IPS-20b (cell line): ENCODE results near the gene GDF10.

ENCODE experiments used
- H3K27ac ChIP-seq: one replicate; pipeline ENCODE4 v1.5.1; 2013; ENCODE audit warnings: low read length
- H3K27me3 ChIP-seq: 2 replicates; pipeline ENCODE4 v1.6.1; 2013; ENCODE audit warnings: mild to moderate bottlenecking, low read length, inconsistent platforms; ENCODE audit not compliant: insufficient read depth
- H3K36me3 ChIP-seq: 2 replicates; pipeline ENCODE4 v1.6.1; 2013; ENCODE audit warnings: low read depth, mild to moderate bottlenecking, inconsistent platforms, low read length, moderate library complexity; ENCODE audit not compliant: insufficient read depth
- H3K4me1 ChIP-seq: 2 replicates; pipeline ENCODE4 v1.6.1; 2013; ENCODE audit warnings: mild to moderate bottlenecking, control low read depth, inconsistent platforms, low read length, moderate library complexity; ENCODE audit not compliant: insufficient read depth
- H3K4me3 ChIP-seq: 2 replicates; pipeline ENCODE4 v1.5.1; 2013; ENCODE audit warnings: mild to moderate bottlenecking, low read length, inconsistent platforms
- H3K9ac ChIP-seq: 2 replicates; pipeline ENCODE4 v1.6.1; 2013; ENCODE audit warnings: low read depth, mild to moderate bottlenecking, inconsistent platforms, low read length, moderate library complexity
- H3K9me3 ChIP-seq: 2 replicates; pipeline ENCODE4 v1.6.1; 2013; ENCODE audit warnings: mild to moderate bottlenecking, low read depth, low read length, inconsistent platforms; ENCODE audit not compliant: insufficient read depth

GDF10 gene

DNA sequence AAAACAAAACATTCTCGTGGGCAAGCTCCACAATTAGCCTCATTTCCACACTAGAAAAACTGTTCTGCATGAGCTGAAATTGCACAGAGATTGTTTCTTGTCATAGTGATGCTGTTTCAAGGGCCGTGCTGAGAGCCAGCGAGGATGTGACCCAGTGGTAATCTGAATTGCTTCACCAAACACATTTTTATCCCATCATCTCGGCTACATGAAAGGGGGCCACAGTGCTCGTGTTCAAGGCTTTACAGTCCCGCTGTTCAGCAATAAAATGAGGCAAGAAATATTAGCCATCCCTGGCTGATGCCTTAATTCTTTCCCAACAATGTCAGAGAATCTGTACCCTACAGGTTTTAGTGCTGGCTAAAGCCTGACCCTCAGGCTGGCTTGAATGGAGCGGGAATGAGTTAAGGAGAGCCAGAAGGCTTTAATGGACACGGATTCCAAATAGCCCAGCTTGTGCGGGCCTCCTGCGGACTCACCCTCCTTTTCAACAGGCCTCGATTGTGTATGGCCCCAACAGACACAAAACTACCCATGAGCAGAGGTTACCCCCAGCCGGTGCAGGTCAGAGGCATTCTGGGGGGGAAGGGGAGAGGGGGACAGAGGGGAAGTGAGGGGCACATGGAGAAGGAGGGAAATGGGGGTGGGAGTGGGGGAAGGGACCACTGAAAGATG lies 2.0 kb upstream of the GDF10 start:
- no peak overlapping the region for H3K27ac ChIP-seq
- no peak overlapping the region for H3K4me3 ChIP-seq
- no peaks in the 10 kb centered on the region for H3K9me3 ChIP-seq
- H3K9ac ChIP-seq, result no peak overlapping the region
- no peaks in the 10 kb centered on the region; the same call in 1 of the 2 replicates for H3K4me1 ChIP-seq
- peaks cover 63% of the 10 kb centered on the region for H3K27me3 ChIP-seq
- H3K36me3 ChIP-seq, result no peaks in the 10 kb centered on the region

GRCh38 chr10:47298715-47299114 lies 1.3 kb upstream of the GDF10 start:
- Histone ChIP-seq H3K9ac (no peak overlapping the region), H3K4me3 (no peak overlapping the region), H3K9me3 (no peaks in the 10 kb centered on the region), H3K27ac (no peak overlapping the region), H3K27me3 (peaks cover 69% of the 10 kb centered on the region), H3K4me1 (no peaks in the 10 kb centered on the region; the same call in 1 of the 2 replicates), H3K36me3 (no peaks in the 10 kb centered on the region)

GRCh38 chr10:47300429-47300931 lies 483 bp downstream of the GDF10 start:
- H3K9ac ChIP-seq, result no peak overlapping the region
- peak overlapping the region; percentile 57; the same call in 1 of the 2 replicates for H3K4me3 ChIP-seq

GRCh38 chr10:47301833-47302232 lies 1.8 kb downstream of the GDF10 start:
- H3K9me3 ChIP-seq, result no peaks in the 10 kb centered on the region
- no peak overlapping the region for H3K27ac ChIP-seq
- H3K4me3 ChIP-seq, result no peak overlapping the region
- H3K27me3 ChIP-seq, result peaks cover 68% of the 10 kb centered on the region
- no peaks in the 10 kb centered on the region for H3K36me3 ChIP-seq
- no peak overlapping the region for H3K9ac ChIP-seq
- H3K4me1 ChIP-seq, result no peaks in the 10 kb centered on the region; the same call in 1 of the 2 replicates

More at GRCh38 chr10:47300429-47300931, 483 bp downstream of the GDF10 start:
- H3K4me1 ChIP-seq, result no peaks in the 10 kb centered on the region; the same call in 1 of the 2 replicates
- no peaks in the 10 kb centered on the region for H3K36me3 ChIP-seq
- no peaks in the 10 kb centered on the region for H3K9me3 ChIP-seq
- H3K27me3 ChIP-seq, result peaks cover 69% of the 10 kb centered on the region
- no peak overlapping the region for H3K27ac ChIP-seq

- no peak overlapping the region for H3K4me3 ChIP-seq
- no peak overlapping the region for H3K9ac ChIP-seq
- no peaks in the 10 kb centered on the region for H3K4me1 ChIP-seq
- no peaks in the 10 kb centered on the region for H3K36me3 ChIP-seq
- H3K9me3 ChIP-seq, result no peaks in the 10 kb centered on the region
- H3K27me3 ChIP-seq, result peaks cover 56% of the 10 kb centered on the region
- H3K27ac ChIP-seq, result no peak overlapping the region
Measured at GRCh38 chr10:47303105-47303504, 3.1 kb downstream of the GDF10 start.

DNA sequence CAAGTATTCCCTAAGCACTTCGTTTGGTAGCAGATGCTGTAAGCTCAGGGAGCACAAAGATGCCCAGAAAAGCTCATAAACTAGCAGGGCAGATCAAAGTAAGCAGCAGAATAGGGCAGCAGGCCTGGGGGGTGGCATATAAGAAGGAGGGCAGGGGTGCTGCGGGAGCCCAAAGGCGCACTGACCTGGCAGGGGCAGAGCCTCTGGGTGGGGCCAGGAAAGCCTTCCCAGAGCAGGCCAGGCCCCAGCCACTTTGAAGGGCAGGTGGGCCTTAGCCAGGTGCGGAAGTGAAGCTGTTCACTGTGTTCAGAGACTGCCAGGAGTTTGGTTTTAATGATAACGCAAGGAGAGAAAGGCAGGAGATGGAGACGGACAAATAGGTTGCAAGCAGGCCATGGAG lies 3.9 kb downstream of the GDF10 start:
- no peak overlapping the region for H3K4me3 ChIP-seq
- no peak overlapping the region for H3K9ac ChIP-seq
- H3K4me1 ChIP-seq, result no peaks in the 10 kb centered on the region
- H3K27ac ChIP-seq, result no peak overlapping the region
- no peaks in the 10 kb centered on the region for H3K36me3 ChIP-seq
- H3K9me3 ChIP-seq, result no peaks in the 10 kb centered on the region
- peaks cover 48% of the 10 kb centered on the region for H3K27me3 ChIP-seq

DNA sequence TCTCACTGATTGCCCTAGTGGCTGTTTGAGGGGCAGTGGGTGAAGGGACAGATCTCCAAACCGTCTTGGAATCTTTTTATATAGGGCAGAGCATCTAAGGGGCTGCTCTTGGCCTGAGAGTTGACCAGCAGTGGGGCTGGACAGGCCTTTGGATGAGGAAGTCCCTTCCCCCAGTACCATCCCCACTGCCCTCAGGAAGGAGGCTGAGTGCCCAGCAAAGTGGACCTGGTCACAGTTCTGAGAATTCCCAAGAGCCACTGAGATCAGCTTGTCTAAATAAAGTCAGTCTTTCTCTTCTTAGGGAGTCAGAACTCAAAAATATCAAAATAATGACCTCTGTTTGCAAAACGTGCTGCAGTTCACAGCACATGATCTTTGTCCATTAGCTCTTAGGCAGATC lies 5.6 kb downstream of the GDF10 start:
- Histone ChIP-seq H3K9me3 (no peaks in the 10 kb centered on the region), H3K27me3 (peaks cover 31% of the 10 kb centered on the region), H3K9ac (no peak overlapping the region), H3K36me3 (no peaks in the 10 kb centered on the region), H3K4me3 (no peak overlapping the region), H3K4me1 (no peaks in the 10 kb centered on the region), H3K27ac (no peak overlapping the region)

DNA sequence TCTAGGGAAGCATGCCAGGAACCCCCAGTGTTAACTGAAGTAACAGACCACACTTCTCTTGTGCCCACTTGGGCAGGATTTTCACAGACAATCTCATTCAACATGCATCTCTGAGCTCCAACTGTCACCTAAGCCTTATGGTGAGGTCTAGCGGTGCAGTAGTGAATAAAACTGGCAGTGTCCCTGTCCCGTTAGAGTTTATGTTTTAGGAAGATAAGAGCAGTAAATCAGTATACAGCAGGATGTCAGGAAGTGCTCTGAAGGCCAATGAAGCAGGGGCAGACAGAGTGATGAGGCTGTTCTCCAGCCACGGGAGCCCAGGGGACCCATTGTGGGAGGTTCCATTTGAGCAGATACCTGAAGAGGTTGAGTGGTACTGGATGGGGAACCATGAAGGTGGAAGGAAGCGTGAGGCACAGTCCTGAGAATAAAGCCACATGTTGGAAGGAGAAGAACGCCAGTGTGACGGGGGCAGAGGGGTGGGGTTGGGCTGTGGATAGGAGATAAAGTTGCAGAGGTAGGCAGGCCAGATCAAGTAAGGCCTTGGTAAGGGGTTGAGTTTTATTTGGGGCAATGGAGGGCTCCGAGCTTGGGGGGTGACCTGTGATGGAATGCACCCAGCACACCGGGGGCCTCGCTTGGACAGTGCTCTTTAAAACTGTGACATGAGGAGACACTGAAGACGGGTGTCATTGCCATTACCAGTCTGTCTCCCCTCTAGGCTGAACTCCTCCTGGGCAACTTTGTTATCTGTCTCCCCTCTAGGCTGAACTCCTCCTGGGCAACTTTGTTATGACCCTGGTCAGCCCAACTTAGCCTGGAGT lies 6.6 kb downstream of the GDF10 start:
- Histone ChIP-seq H3K27me3 (peaks cover 23% of the 10 kb centered on the region), H3K4me1 (no peaks in the 10 kb centered on the region), H3K4me3 (no peak overlapping the region), H3K9me3 (no peaks in the 10 kb centered on the region), H3K36me3 (no peaks in the 10 kb centered on the region), H3K27ac (no peak overlapping the region), H3K9ac (no peak overlapping the region)

GRCh38 chr10:47307381-47307780 lies 7.4 kb downstream of the GDF10 start:
- Histone ChIP-seq H3K27ac (no peak overlapping the region), H3K9me3 (no peaks in the 10 kb centered on the region)

GRCh38 chr10:47308775-47309174 lies 8.8 kb downstream of the GDF10 start:
- Histone ChIP-seq H3K27ac (no peak overlapping the region), H3K27me3 (peaks cover 6% of the 10 kb centered on the region; the same call in 1 of the 2 replicates), H3K4me3 (no peak overlapping the region), H3K36me3 (no peaks in the 10 kb centered on the region), H3K9me3 (no peaks in the 10 kb centered on the region), H3K9ac (no peak overlapping the region), H3K4me1 (no peaks in the 10 kb centered on the region)

More at GRCh38 chr10:47307381-47307780, 7.4 kb downstream of the GDF10 start:
- H3K4me3 ChIP-seq, result no peak overlapping the region
- peaks cover 19% of the 10 kb centered on the region for H3K27me3 ChIP-seq
- H3K36me3 ChIP-seq, result no peaks in the 10 kb centered on the region
- no peaks in the 10 kb centered on the region for H3K4me1 ChIP-seq
- no peak overlapping the region for H3K9ac ChIP-seq

DNA sequence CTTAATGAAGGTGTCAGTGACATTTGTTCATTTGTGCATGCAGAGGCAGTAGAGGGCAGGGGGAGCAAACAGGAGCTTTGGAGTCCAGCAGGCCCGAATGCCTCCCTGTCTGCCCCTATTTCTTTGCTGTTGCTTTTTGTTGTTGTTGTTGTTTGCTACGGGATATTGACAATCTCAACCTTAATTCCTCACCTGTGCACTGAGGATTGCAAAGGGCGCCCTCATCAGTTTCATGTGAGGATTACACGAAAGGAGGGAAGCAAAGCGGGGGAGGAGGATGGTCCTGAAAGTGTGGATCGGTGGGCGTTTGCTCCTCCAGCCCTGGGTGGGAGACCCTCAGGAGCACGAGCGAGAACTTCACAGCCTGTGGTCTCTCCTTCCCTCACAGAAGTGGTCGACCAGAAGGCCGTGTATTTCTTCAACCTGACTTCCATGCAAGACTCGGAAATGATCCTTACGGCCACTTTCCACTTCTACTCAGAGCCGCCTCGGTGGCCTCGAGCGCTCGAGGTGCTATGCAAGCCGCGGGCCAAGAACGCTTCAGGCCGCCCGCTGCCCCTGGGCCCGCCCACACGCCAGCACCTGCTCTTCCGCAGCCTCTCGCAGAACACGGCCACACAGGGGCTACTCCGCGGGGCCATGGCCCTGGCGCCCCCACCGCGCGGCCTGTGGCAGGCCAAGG lies 9.6 kb downstream of the GDF10 start:
- no peaks in the 10 kb centered on the region for H3K36me3 ChIP-seq
- no peak overlapping the region for H3K27ac ChIP-seq
- H3K4me1 ChIP-seq, result no peaks in the 10 kb centered on the region
- H3K9me3 ChIP-seq, result no peaks in the 10 kb centered on the region
- H3K27me3 ChIP-seq, result peaks cover 6% of the 10 kb centered on the region; the same call in 1 of the 2 replicates
- no peak overlapping the region for H3K9ac ChIP-seq
- H3K4me3 ChIP-seq, result no peak overlapping the region
